Measurements from ENCODE around the gene TPRG1L. TPM values are rescaled to one million over a fixed set of nuclear protein-coding genes. Genes with fewer than 3 reads are reported as not detected.

Gene TPRG1L
- total RNA-seq, 2 donors from 2014 or later: 27.4 to 37.6 TPM

DNA sequence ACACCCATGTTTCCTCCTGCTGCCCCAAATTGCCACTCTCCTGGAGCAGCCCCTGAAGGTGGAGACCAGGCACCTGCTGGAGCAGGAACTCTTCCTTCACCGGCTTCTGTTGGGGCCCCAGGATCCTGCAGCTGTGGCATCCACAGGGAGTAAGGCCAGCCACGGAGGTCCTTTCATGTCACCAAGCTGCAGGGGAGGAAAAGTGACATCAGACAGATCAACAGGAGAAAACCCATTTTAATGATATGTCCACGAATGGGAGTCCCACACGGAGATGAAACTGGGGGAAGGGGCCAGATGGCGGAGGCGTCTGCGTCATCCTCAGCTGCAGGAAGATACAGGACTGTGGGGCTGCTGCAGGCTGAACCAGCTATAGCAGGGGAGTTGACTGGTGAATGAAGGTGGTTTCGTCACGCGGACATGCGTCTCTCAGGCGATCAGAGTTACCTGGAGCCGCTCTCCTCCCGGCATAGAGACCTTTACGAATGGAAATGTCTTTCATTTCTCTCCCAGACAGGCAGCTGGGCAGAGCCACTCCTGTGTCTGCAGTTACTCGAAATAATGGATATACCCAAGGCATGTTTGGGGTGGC is 37.4 kb downstream of the TPRG1L start:
- Histone ChIP-seq H3K9me3 (no peaks in the 10 kb centered on the region), H3K4me1 (ENCODE audit: control insufficient read depth in 1 of 2, low read depth in 2 of 2) (no peaks in the 10 kb centered on the region), H3K27me3 (replicated peaks; ENCODE audit: insufficient read depth) (no peaks in the 10 kb centered on the region), H3K36me3 (no peaks in the 10 kb centered on the region), H3K27ac (no peak overlapping the region), H3K4me3 (no peak overlapping the region)
- ATAC-seq (ENCODE audit: insufficient number of reproducible peaks, low FRiP score, low read depth) (no peak), DNase-seq (ENCODE audit: low spot score) (no peak)
- no peak for TF ChIP-seq CTCF (IDR thresholded peaks at IDR 0.05)

DNA sequence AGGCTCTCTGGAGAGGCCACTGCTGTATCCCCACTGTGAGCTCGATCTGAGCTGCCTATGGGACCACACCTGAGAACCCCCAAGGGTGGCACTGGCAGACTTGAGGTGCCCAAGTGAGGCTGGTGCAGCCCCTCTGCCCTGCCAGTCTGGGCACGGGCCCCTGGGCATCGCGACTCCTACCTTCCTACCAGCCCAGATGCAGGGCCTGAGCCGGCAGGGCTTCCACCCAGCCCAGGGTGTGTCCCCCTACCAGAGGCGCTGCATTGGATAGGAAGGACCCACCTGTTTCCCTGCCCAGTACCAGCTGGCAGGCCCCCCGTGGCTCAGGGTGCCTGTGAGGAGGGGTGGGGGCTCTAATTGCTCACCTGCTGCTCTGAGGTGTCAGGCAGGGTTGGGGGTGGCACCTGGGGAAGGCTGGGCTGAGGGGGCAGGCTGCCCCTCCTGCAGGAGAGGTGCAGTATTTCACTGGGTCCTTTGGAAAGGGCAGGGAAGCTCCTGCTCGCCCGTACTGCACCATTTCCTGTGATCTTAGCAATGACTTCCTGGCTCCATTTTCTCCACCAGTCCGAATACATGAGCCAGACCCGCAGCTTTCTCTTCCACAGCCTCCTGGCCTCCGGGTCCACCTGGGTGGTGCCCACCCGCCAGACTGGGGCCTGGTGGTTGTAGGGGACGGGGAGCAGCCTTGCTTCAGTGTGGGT is 39.3 kb downstream of the TPRG1L start:
- no peak overlapping the region for H3K27ac ChIP-seq
- H3K4me1 ChIP-seq (ENCODE audit: control insufficient read depth in 1 of 2, low read depth in 2 of 2): no peaks in the 10 kb centered on the region
- H3K4me3 ChIP-seq: no peak overlapping the region
- ATAC-seq (ENCODE audit: insufficient number of reproducible peaks, low FRiP score, low read depth) (no peak), DNase-seq (ENCODE audit: low spot score) (no peak)
- no peak for TF ChIP-seq CTCF (IDR thresholded peaks at IDR 0.05)
- no peaks in the 10 kb centered on the region for H3K36me3 ChIP-seq
- H3K27me3 ChIP-seq (replicated peaks; ENCODE audit: insufficient read depth): no peaks in the 10 kb centered on the region
- no peaks in the 10 kb centered on the region for H3K9me3 ChIP-seq

- no peaks in the 10 kb centered on the region for H3K4me1 ChIP-seq (ENCODE audit: control insufficient read depth in 1 of 2, low read depth in 2 of 2)
- ATAC-seq (ENCODE audit: insufficient number of reproducible peaks, low FRiP score, low read depth): no peak
- no peaks in the 10 kb centered on the region for H3K9me3 ChIP-seq
- H3K4me3 ChIP-seq: no peak overlapping the region
- TF ChIP-seq CTCF (IDR thresholded peaks at IDR 0.05): no peak
- no peak for DNase-seq (ENCODE audit: low spot score)
- no peaks in the 10 kb centered on the region for H3K36me3 ChIP-seq
- no peak overlapping the region for H3K27ac ChIP-seq
- no peaks in the 10 kb centered on the region for H3K27me3 ChIP-seq (replicated peaks; ENCODE audit: insufficient read depth)
Measured at GRCh38 chr1:3664700-3665375, 40.0 kb downstream of the TPRG1L start.

DNA sequence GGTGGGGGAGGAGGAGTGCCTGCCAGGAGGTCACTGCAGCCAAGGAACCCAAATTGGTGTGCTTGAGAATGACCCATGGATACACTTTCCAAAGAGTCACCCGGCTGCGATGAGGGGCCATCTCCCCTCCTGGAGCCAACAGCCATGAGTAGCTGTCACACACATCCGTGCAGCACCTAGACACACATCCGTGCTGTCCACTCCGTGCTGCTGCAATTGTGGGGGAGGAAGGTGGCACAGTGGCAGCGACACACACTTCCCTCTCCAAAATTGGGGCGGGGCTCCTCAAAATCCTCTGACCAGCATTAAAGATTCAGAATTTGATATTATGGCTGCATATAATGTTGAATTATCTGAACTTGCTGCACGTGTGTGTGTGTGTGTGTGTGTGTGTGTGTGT is 43.3 kb downstream of the TPRG1L start:
- Histone ChIP-seq H3K4me1 (ENCODE audit: control insufficient read depth in 1 of 2, low read depth in 2 of 2) (no peaks in the 10 kb centered on the region), H3K36me3 (no peaks in the 10 kb centered on the region), H3K27ac (no peak overlapping the region), H3K27me3 (replicated peaks; ENCODE audit: insufficient read depth) (no peaks in the 10 kb centered on the region), H3K4me3 (no peak overlapping the region), H3K9me3 (no peaks in the 10 kb centered on the region)
- TF ChIP-seq CTCF (IDR thresholded peaks at IDR 0.05): no peak
- DNase-seq (ENCODE audit: low spot score) (no peak), ATAC-seq (ENCODE audit: insufficient number of reproducible peaks, low FRiP score, low read depth) (no peak)

DNA sequence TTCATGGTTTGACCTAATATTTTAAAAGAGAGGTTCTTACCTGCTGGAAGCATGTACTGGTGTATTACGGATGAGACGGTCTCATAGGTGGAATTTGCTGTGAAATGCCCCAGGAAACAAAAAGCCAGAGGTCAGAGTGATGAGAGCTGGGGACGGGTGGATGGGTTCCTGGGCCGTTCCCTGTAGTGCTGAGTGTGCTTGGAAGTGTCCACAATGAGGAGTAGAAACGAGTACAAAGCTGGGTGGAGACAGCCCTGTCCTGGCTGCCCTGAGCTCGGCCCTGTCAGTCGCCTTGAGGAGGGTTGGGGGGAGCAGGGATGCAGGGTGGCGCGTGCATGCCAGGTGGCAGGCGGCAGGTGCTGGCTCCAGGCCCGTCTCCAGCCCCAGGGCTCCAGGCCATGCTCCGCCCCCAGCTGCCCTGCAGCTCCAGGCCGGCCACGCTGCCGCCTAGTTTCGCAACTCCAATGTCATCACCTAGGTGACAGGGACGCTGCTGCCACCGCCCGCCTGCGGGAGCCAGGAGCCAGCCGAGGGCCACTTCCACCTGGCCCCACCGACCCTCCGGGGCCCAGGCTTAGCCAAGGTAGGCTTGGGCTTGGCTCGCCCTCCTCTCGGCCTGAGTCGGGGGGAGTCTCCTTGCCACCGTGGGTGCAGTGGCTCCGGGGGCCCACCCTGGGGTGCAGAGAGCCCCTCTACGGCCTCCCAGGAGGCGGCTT is 43.9 kb downstream of the TPRG1L start:
- Histone ChIP-seq H3K4me3 (no peak overlapping the region), H3K27ac (no peak overlapping the region), H3K4me1 (ENCODE audit: control insufficient read depth in 1 of 2, low read depth in 2 of 2) (no peaks in the 10 kb centered on the region), H3K9me3 (no peaks in the 10 kb centered on the region), H3K36me3 (no peaks in the 10 kb centered on the region), H3K27me3 (replicated peaks; ENCODE audit: insufficient read depth) (no peaks in the 10 kb centered on the region)
- ATAC-seq (ENCODE audit: insufficient number of reproducible peaks, low FRiP score, low read depth) (no peak), DNase-seq (ENCODE audit: low spot score) (no peak)
- TF ChIP-seq CTCF (IDR thresholded peaks at IDR 0.05): no peak

All from thoracic aorta (tissue), 2 donors.